Mesenchymal stem cell (in vitro differentiated cells and primary cell): ENCODE results near the gene C16orf54.
A peak's percentile ranks its signal among the peaks of the same experiment; 100 is the strongest.
"Not testable (repeated sequence)": the region's sequence is repeated elsewhere in the genome, so short reads cannot be mapped to it uniquely, and the experiment has no call there.

ENCODE experiments used
- DNase-seq: peaks from one replicate; pipeline ENCODE4 v3.0.0-alpha.2; 2013
- H2AFZ ChIP-seq: one replicate; pipeline ENCODE4 v1.6.1; 2013; ENCODE audit warnings: low read depth, mild to moderate bottlenecking, control low read depth, inconsistent platforms, low read length, moderate library complexity
- H2AK5ac ChIP-seq: 2 replicates; pipeline ENCODE4 v1.6.1; 2013; ENCODE audit warnings: low read length, moderate library complexity, mild to moderate bottlenecking, inconsistent platforms; ENCODE audit not compliant: severe bottlenecking
- H2BK120ac ChIP-seq: one replicate; pipeline ENCODE4 v1.6.1; 2013; ENCODE audit warnings: low read depth, mild to moderate bottlenecking, inconsistent platforms, low read length, moderate library complexity
- H2BK12ac ChIP-seq, 2 experiments: one replicate each; pipeline ENCODE4 v1.6.1; 2013; ENCODE audit warnings: inconsistent platforms in 2 of 2, low read length in 2 of 2, mild to moderate bottlenecking in 2 of 2, moderate library complexity in 2 of 2, control low read depth in 1 of 2
- H2BK15ac ChIP-seq: one replicate; pipeline ENCODE4 v1.6.1; 2013; ENCODE audit warnings: mild to moderate bottlenecking, low read depth, inconsistent platforms; ENCODE audit not compliant: poor library complexity, severe bottlenecking
- H2BK5ac ChIP-seq: 2 replicates; pipeline ENCODE4 v1.6.1; 2013; ENCODE audit warnings: low read depth, mild to moderate bottlenecking, low read length, control low read depth, inconsistent platforms; ENCODE audit not compliant: poor library complexity, severe bottlenecking
- H3K14ac ChIP-seq, 2 experiments: one replicate each; pipeline ENCODE4 v1.6.1; 2013; ENCODE audit warnings: inconsistent platforms in 2 of 2, low read length in 2 of 2, control low read depth in 1 of 2, mild to moderate bottlenecking in 1 of 2, moderate library complexity in 1 of 2
- H3K18ac ChIP-seq, 2 experiments: one replicate each; pipeline ENCODE4 v1.6.1; 2013; ENCODE audit warnings: inconsistent platforms in 2 of 2, low read length in 2 of 2, control low read depth in 1 of 2, low read depth in 1 of 2, mild to moderate bottlenecking in 1 of 2
- H3K23ac ChIP-seq, 2 experiments: one replicate each; pipeline ENCODE4 v1.6.1; 2013; ENCODE audit warnings: inconsistent platforms in 2 of 2, low read length in 2 of 2, mild to moderate bottlenecking in 2 of 2, moderate library complexity in 2 of 2, control low read depth in 1 of 2
- H3K27ac ChIP-seq: 2 replicates; pipeline ENCODE4 v1.5.1; 2013; ENCODE audit warnings: mild to moderate bottlenecking, moderate library complexity, low read length, control low read depth, inconsistent platforms; ENCODE audit not compliant: poor library complexity, severe bottlenecking
- H3K27me3 ChIP-seq, 2 experiments: 2 replicates each; pipeline versions ENCODE4 v1.6.1 to v1.7.0; 2013; ENCODE audit warnings: low read length in 2 of 2, mild to moderate bottlenecking in 2 of 2, moderate library complexity in 2 of 2, control low read depth in 1 of 2, inconsistent platforms in 1 of 2; ENCODE audit not compliant: control insufficient read depth in 1 of 2, insufficient read depth in 1 of 2
- H3K36me3 ChIP-seq, 2 experiments: 2 replicates each; pipeline versions ENCODE4 v1.6.1 to v1.7.0; 2013; ENCODE audit warnings: low read length in 2 of 2, control low read depth in 1 of 2, inconsistent platforms in 1 of 2, low read depth in 1 of 2, mild to moderate bottlenecking in 1 of 2; ENCODE audit not compliant: insufficient read depth in 2 of 2, control insufficient read depth in 1 of 2
- H3K4ac ChIP-seq, 2 experiments: one replicate each; pipeline ENCODE4 v1.6.1; 2013; ENCODE audit warnings: inconsistent platforms in 2 of 2, low read length in 2 of 2, mild to moderate bottlenecking in 2 of 2, moderate library complexity in 2 of 2, control low read depth in 1 of 2, low read depth in 1 of 2
- H3K4me1 ChIP-seq: 2 replicates; pipeline ENCODE4 v1.6.1; 2013; ENCODE audit warnings: low read depth, low read length, control low read depth; ENCODE audit not compliant: control insufficient read depth, insufficient read depth
- H3K4me2 ChIP-seq: 2 replicates; pipeline ENCODE4 v1.6.1; 2013; ENCODE audit warnings: low read length, mild to moderate bottlenecking, inconsistent platforms; ENCODE audit not compliant: poor library complexity, severe bottlenecking
- H3K4me3 ChIP-seq, 2 experiments: 2 replicates each; pipeline versions ENCODE4 v1.5.1 to v1.7.0; 2013; ENCODE audit warnings: low read length in 2 of 2, mild to moderate bottlenecking in 2 of 2, control low read depth in 1 of 2, low read depth in 1 of 2; ENCODE audit not compliant: insufficient read depth in 1 of 2
- H3K79me1 ChIP-seq: replicated peaks from 2 replicates; pipeline ENCODE4 v1.6.1; 2013; ENCODE audit warnings: mild to moderate bottlenecking, control low read depth, low read length, inconsistent platforms; ENCODE audit not compliant: poor library complexity, severe bottlenecking
- H3K9ac ChIP-seq: 2 replicates; pipeline ENCODE4 v1.7.0; 2013; ENCODE audit warnings: mild to moderate bottlenecking, low read length, moderate library complexity
- H3K9me3 ChIP-seq: 2 replicates; pipeline ENCODE4 v1.7.0; 2013; ENCODE audit warnings: mild to moderate bottlenecking, low read length; ENCODE audit not compliant: control insufficient read depth
- H4K8ac ChIP-seq: one replicate; pipeline ENCODE4 v1.6.1; 2013; ENCODE audit warnings: inconsistent platforms, mild to moderate bottlenecking, low read length, moderate library complexity
- H4K91ac ChIP-seq: one replicate; pipeline ENCODE4 v1.6.1; 2013; ENCODE audit warnings: mild to moderate bottlenecking, low read length, inconsistent platforms
- WGBS: methylation state at CpG from one replicate; pipeline ENCODE4 v1.1.7; 2013; ENCODE audit warnings: mixed read lengths; 5-methylcytosine and 5-hydroxymethylcytosine counted together

C16orf54 gene

DNA sequence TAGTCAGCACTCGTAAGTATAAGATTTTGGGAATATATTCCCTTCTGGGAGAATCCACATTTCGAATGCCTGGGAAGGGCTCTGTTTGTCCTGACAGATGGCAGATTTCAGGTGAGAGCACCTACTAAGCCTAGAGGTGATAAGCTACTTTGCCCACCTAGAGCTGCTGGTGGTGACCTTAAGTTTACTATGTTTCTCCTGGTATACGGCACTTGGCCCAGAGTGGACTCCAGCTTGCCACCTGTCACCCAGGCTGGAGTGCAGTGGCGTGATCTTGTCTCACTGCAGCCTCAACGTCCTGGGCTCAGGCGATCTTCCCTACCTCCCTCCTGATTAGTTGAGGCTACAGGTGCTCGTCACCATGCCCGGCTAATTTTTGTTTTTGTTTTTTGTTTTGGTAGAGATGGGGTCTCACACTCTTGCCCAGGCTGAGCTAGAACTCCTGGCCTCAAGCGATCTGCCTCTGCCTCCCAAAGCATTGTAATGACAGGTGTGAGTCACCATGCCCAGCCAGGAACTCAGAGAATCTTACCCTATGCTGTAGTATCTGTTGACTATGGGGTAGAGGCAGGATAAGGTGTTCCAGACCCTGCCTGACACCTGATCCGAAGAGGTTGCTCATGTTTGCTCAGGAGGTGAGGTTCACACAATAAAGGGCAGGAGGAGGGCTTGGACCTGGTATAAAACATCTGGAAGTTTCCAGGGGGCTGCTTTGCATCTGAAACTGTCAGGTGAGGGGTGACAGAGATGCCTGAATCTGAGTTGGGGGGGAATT lies 32.0 kb upstream of the C16orf54 start, which contains the start of gene ZG16:
Gene ZG16, plus strand, starts transcription at position 681 of the 775 bp plus-strand sequence. CDS start 1,011 bp downstream, outside the sequence.
- Histone ChIP-seq H2AK5ac (no peak within 1 kb of the TSS), H3K9ac (no peak within 1 kb of the TSS), H3K18ac (no peak within 1 kb of the TSS), H3K27me3 (peaks cover 37 to 43% of the 10 kb centered on the region in 2 experiments), H2BK5ac (no peak within 1 kb of the TSS), H3K9me3 (no peaks in the 10 kb centered on the region), H3K27ac (no peak within 1 kb of the TSS), H4K8ac (no peak within 1 kb of the TSS), H3K36me3 (no peaks in the 10 kb centered on the region), H2BK15ac (peak within 1 kb of the TSS; percentile 3), H2BK12ac (no peak within 1 kb of the TSS), H3K23ac (no peak within 1 kb of the TSS), H3K4me1 (no peaks in the 10 kb centered on the region), H3K4ac (no peak within 1 kb of the TSS), H2AFZ (no peak within 1 kb of the TSS), H3K4me3 (no peak within 1 kb of the TSS), H3K14ac (no peak within 1 kb of the TSS), H2BK120ac (no peak within 1 kb of the TSS), H3K79me1 (no peaks in the 10 kb centered on the region), H3K4me2 (no peak within 1 kb of the TSS), H4K91ac (no peak within 1 kb of the TSS)
- WGBS = 73% methylated on average over 7 of the region's 10 CpGs
- no peak for DNase-seq

DNA sequence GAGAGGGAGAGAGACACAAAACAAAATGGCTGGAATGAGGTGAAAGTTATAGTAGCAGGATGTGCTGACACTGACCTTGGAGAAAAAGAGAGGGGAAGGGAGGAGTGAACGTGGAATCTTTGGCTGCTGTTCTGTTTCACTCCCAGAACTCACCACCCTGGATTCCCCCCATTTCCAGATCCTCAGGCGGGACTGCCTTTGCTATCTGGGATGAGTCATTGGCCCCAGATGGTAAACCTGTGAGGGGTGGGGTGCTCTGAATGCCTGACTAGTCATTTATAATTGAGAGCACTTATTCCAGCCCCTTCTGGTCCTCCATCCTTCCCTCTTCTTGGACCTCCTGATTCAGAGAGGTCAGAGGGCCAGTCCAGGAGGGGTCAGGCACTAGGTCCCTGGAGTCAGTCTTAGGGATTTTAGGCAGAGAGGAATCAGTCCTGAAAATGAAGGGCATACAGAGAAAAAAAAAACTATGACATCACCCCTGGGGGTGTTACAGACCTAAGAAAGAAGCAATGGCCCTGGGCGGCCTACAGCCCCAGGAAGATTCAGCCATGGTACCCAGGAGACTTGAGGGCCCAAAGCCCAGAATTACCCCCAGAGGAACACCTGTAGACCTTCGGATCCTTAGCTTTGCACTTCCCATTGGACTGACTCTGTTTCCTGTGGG lies 30.1 kb upstream of the C16orf54 start:
- Histone ChIP-seq H2AFZ (no peak overlapping the region), H2BK120ac (no peak overlapping the region), H3K27ac (no peak overlapping the region), H3K4me1 (no peaks in the 10 kb centered on the region), H3K9me3 (no peaks in the 10 kb centered on the region), H3K4me2 (no peak overlapping the region), H3K36me3 (no peaks in the 10 kb centered on the region), H3K23ac (no peak overlapping the region), H3K27me3 (peaks cover 24 to 31% of the 10 kb centered on the region in 2 experiments), H2BK5ac (no peak overlapping the region), H3K14ac (no peak overlapping the region), H3K9ac (no peak overlapping the region), H3K4ac (no peak overlapping the region), H3K4me3 (no peak overlapping the region), H2AK5ac (no peak overlapping the region), H3K18ac (no peak overlapping the region), H2BK12ac (no peak overlapping the region), H4K91ac (no peak overlapping the region), H2BK15ac (no peak overlapping the region), H3K79me1 (no peaks in the 10 kb centered on the region), H4K8ac (no peak overlapping the region)
- 88% methylated on average over 2 of the region's 4 CpGs for WGBS
- DNase-seq = peak; percentile 32

- no peak for DNase-seq
- H3K4me1 ChIP-seq = no peaks in the 10 kb centered on the region
- H3K23ac ChIP-seq = no peak overlapping the region
- no peak overlapping the region for H2BK120ac ChIP-seq
- H3K18ac ChIP-seq = no peak overlapping the region
- no peak overlapping the region for H3K4me2 ChIP-seq
- H3K79me1 ChIP-seq = no peaks in the 10 kb centered on the region
- H3K27me3 ChIP-seq = peaks cover 13 to 20% of the 10 kb centered on the region in 2 experiments
- peak overlapping the region; percentile 36 for H2AFZ ChIP-seq
- H2AK5ac ChIP-seq = no peak overlapping the region
- H3K9me3 ChIP-seq = no peaks in the 10 kb centered on the region
- H3K4me3 ChIP-seq = no peak overlapping the region
- WGBS = 88% methylated on average over 5 of the region's 5 CpGs
- H2BK5ac ChIP-seq = no peak overlapping the region
- no peak overlapping the region for H2BK12ac ChIP-seq
- H3K4ac ChIP-seq = no peak overlapping the region
- no peak overlapping the region for H3K9ac ChIP-seq
- no peak overlapping the region for H3K27ac ChIP-seq
- no peaks in the 10 kb centered on the region for H3K36me3 ChIP-seq
- no peak overlapping the region for H2BK15ac ChIP-seq
- H4K91ac ChIP-seq = no peak overlapping the region
- no peak overlapping the region for H4K8ac ChIP-seq
- H3K14ac ChIP-seq = no peak overlapping the region
Observed at GRCh38 chr16:29774730-29775129, 28.9 kb upstream of the C16orf54 start.

- H2AK5ac ChIP-seq, H3K4ac ChIP-seq, H3K27ac ChIP-seq, H2BK15ac ChIP-seq, H3K79me1 ChIP-seq, DNase-seq, H3K23ac ChIP-seq, H2AFZ ChIP-seq, H3K4me3 ChIP-seq, H4K8ac ChIP-seq, H2BK5ac ChIP-seq, H3K14ac ChIP-seq, H2BK120ac ChIP-seq, H3K4me1 ChIP-seq, H3K9me3 ChIP-seq, H4K91ac ChIP-seq, H3K9ac ChIP-seq, H3K36me3 ChIP-seq, H2BK12ac ChIP-seq, H3K27me3 ChIP-seq, H3K4me2 ChIP-seq, H3K18ac ChIP-seq: not testable (repeated sequence)
- WGBS = 97% methylated on average over 7 of the region's 7 CpGs
Observed at GRCh38 chr16:29772330-29772729, 26.5 kb upstream of the C16orf54 start.
